GM12872 (cell line): Measurements from ENCODE around the gene ZNF177.

Experiments
- TF ChIP-seq, protein P1 (sequence below): IDR thresholded peaks from 3 replicates; pipeline ENCODE4 v1.5.1; 2011; ENCODE audit warnings: low read depth, mild to moderate bottlenecking, low read length, moderate library complexity; ENCODE audit not compliant: insufficient read depth

Gene ZNF177

DNA sequence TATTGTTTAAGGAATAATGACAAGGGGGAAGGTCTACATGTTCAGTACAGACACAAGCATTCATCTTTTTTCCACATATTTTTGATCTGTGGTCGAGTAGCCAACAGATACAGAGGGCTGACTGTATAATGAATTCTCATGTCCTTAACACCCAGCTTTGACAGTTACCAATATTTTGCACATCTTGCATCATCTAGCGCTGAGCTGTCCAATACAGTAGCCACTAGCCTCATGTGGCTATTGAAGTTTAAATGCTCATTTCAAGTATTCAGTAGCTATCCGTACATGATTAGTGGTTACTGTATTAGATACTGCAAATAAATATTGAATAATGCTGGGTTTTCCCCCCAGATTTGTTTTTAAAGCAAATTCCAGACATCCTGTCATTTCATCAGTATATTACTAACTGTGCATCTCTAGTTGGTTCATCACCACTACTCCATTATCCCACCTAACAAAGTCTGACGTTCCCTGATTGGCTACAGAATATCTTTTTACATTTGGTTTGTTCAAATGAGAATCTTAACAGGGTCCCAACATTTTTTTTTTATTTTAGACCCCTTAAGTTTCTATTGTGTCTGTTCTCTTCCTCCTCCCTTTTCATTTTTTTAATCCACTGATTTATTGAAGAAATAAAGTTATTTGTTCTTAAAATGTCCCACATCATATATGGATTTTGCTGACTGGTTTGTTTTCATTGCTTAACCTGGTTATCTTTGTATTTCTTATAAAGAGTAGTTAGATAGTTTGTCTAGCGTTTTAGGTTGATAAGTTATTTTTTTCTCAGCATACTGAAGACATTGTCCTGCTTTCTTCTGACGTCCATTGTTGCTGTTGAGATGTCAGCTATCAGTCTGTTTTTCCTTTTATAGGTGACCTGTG is 8.2 kb downstream of the ZNF177 start:
- TF ChIP-seq, protein P1, sequence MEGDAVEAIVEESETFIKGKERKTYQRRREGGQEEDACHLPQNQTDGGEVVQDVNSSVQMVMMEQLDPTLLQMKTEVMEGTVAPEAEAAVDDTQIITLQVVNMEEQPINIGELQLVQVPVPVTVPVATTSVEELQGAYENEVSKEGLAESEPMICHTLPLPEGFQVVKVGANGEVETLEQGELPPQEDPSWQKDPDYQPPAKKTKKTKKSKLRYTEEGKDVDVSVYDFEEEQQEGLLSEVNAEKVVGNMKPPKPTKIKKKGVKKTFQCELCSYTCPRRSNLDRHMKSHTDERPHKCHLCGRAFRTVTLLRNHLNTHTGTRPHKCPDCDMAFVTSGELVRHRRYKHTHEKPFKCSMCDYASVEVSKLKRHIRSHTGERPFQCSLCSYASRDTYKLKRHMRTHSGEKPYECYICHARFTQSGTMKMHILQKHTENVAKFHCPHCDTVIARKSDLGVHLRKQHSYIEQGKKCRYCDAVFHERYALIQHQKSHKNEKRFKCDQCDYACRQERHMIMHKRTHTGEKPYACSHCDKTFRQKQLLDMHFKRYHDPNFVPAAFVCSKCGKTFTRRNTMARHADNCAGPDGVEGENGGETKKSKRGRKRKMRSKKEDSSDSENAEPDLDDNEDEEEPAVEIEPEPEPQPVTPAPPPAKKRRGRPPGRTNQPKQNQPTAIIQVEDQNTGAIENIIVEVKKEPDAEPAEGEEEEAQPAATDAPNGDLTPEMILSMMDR = no peak

DNA sequence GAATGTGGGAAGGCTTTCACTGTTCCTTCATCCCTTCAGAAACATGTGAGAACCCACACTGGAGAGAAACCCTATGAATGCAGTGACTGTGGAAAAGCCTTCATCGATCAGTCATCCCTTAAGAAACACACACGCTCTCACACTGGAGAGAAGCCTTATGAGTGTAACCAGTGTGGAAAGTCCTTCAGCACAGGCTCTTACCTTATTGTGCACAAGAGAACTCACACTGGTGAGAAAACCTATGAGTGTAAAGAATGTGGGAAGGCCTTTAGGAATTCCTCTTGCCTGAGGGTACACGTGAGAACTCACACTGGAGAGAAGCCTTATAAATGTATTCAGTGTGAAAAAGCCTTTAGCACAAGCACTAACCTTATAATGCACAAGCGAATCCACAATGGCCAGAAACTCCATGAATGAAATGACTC is 18.6 kb downstream of the ZNF177 start:
- TF ChIP-seq, protein P1 = no peak

DNA sequence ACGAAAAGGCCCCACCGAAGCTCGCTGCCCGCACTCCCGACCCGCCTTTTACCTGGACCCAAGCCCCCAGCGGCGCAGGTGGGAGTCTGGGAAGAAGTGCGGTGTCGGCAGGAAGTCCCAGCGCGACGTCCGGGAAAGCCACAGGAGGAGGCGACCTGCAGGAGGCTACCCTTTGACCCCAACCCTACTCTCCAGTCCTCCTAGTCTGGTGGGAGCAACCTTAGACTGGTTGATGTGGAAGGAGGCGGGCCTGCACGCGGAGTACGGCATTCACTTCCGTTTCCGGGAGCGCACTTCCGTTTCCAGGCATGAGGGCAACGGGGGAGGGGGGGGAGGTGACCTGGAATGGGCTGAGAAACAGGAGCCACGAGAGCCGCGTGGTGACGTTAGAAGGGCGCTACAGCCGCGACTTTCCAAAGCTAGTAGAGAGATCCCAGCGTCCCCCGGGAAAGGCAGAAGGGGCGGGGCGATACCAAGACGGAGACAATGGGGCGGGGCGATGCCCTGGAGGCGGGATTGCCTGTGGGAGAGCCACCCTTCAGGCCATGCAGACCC is 44.1 kb downstream of the ZNF177 start:
- TF ChIP-seq, protein P1 = no peak

DNA sequence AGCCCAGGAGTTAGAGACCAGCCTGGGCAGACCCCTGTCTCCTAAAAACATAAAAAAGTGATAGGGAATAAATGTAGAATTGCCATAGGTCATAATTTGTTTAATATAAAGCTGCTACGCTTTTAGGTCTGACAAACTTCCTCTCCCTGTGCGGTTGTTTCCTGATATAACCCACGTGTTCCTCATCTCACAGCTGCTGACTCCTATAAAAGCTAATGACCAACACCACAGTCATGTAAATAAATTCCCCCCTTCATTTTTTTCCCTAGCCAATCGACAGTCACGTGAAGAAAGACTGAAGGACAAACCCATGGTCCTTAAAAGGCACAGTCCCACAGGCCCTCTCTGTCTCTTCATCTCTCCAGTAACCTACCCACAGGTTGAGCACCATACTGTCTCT is 45.0 kb downstream of the ZNF177 start:
- TF ChIP-seq, protein P1 = no peak

DNA sequence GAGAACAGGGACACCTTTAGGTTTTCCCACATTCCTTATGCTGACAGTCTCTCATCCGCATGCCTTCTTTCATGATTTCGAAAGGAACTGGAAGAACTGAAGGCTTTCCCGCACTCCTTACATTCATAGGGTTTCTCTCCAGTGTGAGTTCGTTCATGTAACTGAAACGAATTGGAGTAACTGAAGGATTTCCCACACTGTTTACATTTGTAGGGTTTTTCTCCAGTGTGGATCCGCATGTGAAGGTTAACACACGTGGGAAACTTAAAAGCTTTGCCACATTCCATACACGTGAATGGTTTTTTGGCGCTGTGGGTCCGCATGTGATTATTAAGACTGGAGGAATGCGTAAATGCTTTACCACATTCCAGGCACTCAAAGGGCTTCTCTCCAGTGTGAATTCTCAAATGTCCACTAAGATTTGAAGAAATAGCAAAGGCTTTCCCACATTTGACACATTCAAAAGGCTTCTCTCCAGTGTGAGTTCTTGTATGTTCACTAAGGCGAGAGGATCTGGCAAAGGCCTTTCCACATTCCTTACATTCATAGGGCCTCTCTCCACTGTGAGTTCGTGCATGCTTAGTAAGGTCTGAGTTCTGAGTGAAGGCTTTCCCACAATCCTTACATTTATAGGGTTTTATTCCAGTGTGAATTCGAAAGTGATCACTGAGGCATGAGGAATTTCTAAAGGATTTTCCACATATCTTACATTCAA is 50.6 kb downstream of the ZNF177 start:
- TF ChIP-seq, protein P1 = no peak

DNA sequence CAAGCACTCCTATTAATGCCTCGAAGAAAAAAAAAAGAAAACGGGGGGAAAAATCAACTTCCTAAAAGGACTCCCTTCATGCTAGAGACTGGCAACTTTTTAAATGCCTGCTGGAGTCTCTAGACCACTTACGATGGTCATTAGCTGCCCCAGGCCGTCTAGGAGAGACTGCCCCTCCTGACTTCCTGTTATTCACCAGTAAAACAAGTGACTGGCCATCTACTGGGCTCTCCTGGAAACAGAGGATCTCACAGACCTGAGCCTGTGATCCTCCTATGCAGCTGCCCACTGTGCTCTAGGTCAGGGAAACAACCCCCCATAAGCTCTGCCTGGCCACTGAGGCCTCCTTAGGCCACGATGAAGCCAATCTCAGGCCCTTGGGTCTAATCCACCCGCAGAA is 65.1 kb downstream of the ZNF177 start:
- TF ChIP-seq, protein P1 = no peak

DNA sequence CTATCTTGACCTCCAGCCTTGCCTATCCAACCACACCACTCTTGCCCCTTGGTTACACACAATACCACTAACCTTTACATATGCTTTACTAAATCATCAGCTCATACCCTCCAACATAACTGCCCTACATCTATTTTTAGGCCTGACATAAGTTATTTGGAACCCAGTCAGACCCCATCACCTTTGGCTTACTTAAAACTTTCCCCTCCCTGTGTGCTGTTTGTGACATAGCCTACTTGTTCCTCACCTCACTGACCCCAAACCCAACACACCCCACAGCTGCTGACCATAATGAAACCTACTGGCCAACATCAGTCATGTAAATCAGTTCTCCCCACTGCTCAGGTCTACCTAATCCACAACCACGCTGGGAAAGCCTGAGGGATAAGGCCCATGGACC is 67.6 kb downstream of the ZNF177 start:
- TF ChIP-seq, protein P1 = no peak
